OCI-LY7 (cell line): ENCODE measurements around the gene TRAPPC10.

Experiments used
- EZH2phosphoT487 ChIP-seq: fragments of 200-600 bp; sonication (generic); IDR thresholded peaks from 2 replicates; pipeline ENCODE4 v1.6.1; 2018; ENCODE audit warnings: low read depth, borderline replicate concordance, mild to moderate bottlenecking, mixed run types, antibody characterized with exemption, low read length, moderate library complexity, mixed read lengths
- TF ChIP-seq, protein P1 (sequence below): fragments of 200-600 bp; sonication (generic); conservative IDR thresholded peaks from 2 replicates; pipeline ENCODE4 v1.5.1; 2014; ENCODE audit warnings: mild to moderate bottlenecking, antibody characterized with exemption, low read length, moderate library complexity, mixed read lengths

GRCh38 chr21:43970551-43970950, 41.6 kb upstream of the TRAPPC10 start:
- TF ChIP-seq, protein P1, sequence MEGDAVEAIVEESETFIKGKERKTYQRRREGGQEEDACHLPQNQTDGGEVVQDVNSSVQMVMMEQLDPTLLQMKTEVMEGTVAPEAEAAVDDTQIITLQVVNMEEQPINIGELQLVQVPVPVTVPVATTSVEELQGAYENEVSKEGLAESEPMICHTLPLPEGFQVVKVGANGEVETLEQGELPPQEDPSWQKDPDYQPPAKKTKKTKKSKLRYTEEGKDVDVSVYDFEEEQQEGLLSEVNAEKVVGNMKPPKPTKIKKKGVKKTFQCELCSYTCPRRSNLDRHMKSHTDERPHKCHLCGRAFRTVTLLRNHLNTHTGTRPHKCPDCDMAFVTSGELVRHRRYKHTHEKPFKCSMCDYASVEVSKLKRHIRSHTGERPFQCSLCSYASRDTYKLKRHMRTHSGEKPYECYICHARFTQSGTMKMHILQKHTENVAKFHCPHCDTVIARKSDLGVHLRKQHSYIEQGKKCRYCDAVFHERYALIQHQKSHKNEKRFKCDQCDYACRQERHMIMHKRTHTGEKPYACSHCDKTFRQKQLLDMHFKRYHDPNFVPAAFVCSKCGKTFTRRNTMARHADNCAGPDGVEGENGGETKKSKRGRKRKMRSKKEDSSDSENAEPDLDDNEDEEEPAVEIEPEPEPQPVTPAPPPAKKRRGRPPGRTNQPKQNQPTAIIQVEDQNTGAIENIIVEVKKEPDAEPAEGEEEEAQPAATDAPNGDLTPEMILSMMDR = no peak
- TF ChIP-seq EZH2phosphoT487 = no peak
